Measurements from ENCODE around the gene MYO3B.

DNA sequence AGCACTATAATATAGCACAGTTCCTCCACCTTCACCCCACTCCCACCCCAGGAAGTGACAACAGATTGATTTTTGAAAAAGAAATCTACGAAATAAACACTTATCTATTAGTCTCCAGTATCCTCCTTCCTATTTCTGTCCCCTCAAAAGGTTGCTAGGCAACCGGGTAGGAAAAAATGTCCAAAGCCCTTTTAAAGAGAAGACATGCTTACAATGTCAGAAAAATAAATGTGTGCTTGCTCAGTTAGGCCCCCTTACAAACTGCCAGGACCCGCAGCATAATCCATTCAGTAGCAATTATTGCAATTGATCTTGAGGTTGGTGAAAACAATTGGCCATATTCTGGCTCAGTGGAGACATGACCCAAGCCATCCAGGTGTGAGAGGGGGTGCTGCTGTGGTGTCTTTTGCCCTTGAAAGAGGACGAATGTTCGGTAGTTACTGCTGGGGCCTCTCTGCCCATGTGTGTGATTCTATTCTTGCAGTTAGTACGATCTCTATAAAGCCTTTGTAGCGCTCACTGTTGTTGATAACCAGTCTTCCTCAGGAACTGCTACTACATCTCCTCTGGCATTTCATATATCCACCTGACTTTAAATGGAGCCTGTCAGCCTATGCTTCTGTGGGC is 144.3 kb downstream of the MYO3B start:
- TF ChIP-seq, protein P1, sequence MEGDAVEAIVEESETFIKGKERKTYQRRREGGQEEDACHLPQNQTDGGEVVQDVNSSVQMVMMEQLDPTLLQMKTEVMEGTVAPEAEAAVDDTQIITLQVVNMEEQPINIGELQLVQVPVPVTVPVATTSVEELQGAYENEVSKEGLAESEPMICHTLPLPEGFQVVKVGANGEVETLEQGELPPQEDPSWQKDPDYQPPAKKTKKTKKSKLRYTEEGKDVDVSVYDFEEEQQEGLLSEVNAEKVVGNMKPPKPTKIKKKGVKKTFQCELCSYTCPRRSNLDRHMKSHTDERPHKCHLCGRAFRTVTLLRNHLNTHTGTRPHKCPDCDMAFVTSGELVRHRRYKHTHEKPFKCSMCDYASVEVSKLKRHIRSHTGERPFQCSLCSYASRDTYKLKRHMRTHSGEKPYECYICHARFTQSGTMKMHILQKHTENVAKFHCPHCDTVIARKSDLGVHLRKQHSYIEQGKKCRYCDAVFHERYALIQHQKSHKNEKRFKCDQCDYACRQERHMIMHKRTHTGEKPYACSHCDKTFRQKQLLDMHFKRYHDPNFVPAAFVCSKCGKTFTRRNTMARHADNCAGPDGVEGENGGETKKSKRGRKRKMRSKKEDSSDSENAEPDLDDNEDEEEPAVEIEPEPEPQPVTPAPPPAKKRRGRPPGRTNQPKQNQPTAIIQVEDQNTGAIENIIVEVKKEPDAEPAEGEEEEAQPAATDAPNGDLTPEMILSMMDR (IDR thresholded peaks at IDR 0.05): no peak
- TF ChIP-seq POLR2A (IDR thresholded peaks at IDR 0.05): no peak
